ENCODE data around the gene CNTNAP5.

The CNTNAP5 gene

GRCh38 chr2:124814968-124815745, 790.1 kb downstream of the CNTNAP5 start:
- no peak for TF ChIP-seq Cebpa-rat (IDR thresholded peaks at IDR 0.05)
- H3K4me1 ChIP-seq: no peaks in the 10 kb centered on the region
- no peak overlapping the region for H3K4me2 ChIP-seq
- H3K36me3 ChIP-seq: no peaks in the 10 kb centered on the region
- H3K9me3 ChIP-seq (replicated peaks in 1 of 11): 0 out of 22 replicates have a peak, but pooled peaks cover 0 to 7% (median 0%) of the 10 kb centered on the region in 11 experiments
- no peak overlapping the region for H3K9ac ChIP-seq
- no peaks in the 10 kb centered on the region for H3K27me3 ChIP-seq
- H3K4me3 ChIP-seq: no peak overlapping the region
- no peaks in the 10 kb centered on the region for H4K20me1 ChIP-seq
- H3K27ac ChIP-seq: no peak overlapping the region

DNA sequence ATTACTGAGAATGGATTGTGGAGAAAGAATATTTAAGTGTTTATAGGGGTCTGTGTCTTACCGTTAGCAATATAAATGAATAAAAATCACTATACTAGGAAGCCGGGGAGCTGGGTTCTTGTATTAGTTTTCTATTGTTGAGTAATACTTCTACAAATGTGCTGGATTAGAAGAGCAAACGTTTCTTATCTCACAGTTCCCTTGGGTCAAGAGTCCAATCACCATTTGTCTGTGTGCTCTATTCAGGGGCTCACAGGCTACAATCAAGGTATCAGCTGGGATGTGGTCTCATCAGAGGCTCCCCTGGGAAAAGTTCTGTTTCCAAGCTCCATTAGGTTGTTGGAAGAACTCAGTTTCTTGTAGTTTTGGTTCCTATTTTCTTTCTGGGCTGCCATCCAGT, 790.9 kb downstream of the CNTNAP5 start:
- Histone ChIP-seq H3K4me3 (no peak overlapping the region), H4K20me1 (no peaks in the 10 kb centered on the region), H3K4me1 (no peaks in the 10 kb centered on the region), H3K27me3 (no peaks in the 10 kb centered on the region), H3K9me3 (replicated peaks in 1 of 11) (0 out of 22 replicates have a peak, but pooled peaks cover 0 to 7% (median 0%) of the 10 kb centered on the region in 11 experiments), H3K9ac (no peak overlapping the region), H3K36me3 (no peaks in the 10 kb centered on the region), H3K4me2 (no peak overlapping the region), H3K27ac (no peak overlapping the region)
- TF ChIP-seq Cebpa-rat (IDR thresholded peaks at IDR 0.05): no peak

- H3K9ac ChIP-seq: no peak overlapping the region
- no peak overlapping the region for H3K4me2 ChIP-seq
- H3K27me3 ChIP-seq: no peaks in the 10 kb centered on the region
- no peaks in the 10 kb centered on the region for H3K9me3 ChIP-seq (replicated peaks in 1 of 11)
- no peak overlapping the region for H3K27ac ChIP-seq
- TF ChIP-seq Cebpa-rat (IDR thresholded peaks at IDR 0.05): no peak
- H4K20me1 ChIP-seq: no peaks in the 10 kb centered on the region
- no peaks in the 10 kb centered on the region for H3K4me1 ChIP-seq
- H3K4me3 ChIP-seq: no peak overlapping the region
- no peaks in the 10 kb centered on the region for H3K36me3 ChIP-seq
Measured at GRCh38 chr2:124822516-124822915, 797.4 kb downstream of the CNTNAP5 start.

DNA sequence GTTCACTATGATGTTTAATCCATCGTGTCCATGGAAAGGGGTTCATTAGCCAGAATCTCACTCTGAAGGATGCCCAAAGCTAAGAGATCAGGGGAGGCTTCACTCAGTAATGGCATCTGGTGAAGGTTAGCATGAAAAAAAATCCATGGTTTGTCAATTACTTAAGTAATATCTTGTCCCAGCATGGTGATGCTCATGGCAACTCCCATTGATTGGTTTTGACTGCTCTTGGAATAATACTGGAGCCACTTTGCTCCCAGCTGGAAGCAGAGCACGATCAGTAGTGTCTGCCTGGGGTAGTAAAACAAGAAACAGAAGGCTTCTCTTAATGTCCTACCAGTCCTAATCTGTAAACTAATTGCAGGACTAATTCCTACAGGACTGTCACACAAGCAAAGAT, 799.4 kb downstream of the CNTNAP5 start:
- Histone ChIP-seq H3K4me1 (no peaks in the 10 kb centered on the region), H3K36me3 (no peaks in the 10 kb centered on the region), H3K4me3 (no peak overlapping the region), H3K9ac (no peak overlapping the region), H4K20me1 (no peaks in the 10 kb centered on the region), H3K4me2 (no peak overlapping the region), H3K27ac (no peak overlapping the region), H3K9me3 (replicated peaks in 1 of 11) (peaks cover 0 to 5% (median 0%) of the 10 kb centered on the region in 11 experiments; a peak in 1 of 22 replicates), H3K27me3 (no peaks in the 10 kb centered on the region)
- TF ChIP-seq Cebpa-rat (IDR thresholded peaks at IDR 0.05): no peak

GRCh38 chr2:124832521-124832920, 807.4 kb downstream of the CNTNAP5 start:
- Histone ChIP-seq H3K36me3 (no peaks in the 10 kb centered on the region), H3K27ac (no peak overlapping the region), H3K9ac (no peak overlapping the region), H3K27me3 (no peaks in the 10 kb centered on the region), H4K20me1 (no peaks in the 10 kb centered on the region), H3K4me1 (peaks cover 5 to 11% (median 9%) of the 10 kb centered on the region in 10 experiments), H3K4me2 (no peak overlapping the region), H3K4me3 (no peak overlapping the region), H3K9me3 (replicated peaks in 1 of 11) (peaks cover 0 to 16% (median 10%) of the 10 kb centered on the region in 11 experiments; a peak in 15 of 22 replicates)
- TF ChIP-seq Cebpa-rat (IDR thresholded peaks at IDR 0.05): no peak

- Histone ChIP-seq H4K20me1 (no peaks in the 10 kb centered on the region), H3K4me1 (peaks cover 15 to 29% (median 24%) of the 10 kb centered on the region in 10 experiments), H3K4me2 (no peak overlapping the region), H3K36me3 (no peaks in the 10 kb centered on the region), H3K4me3 (no peak overlapping the region), H3K27ac (no peak overlapping the region), H3K9me3 (replicated peaks in 1 of 11) (peaks cover 0 to 12% (median 10%) of the 10 kb centered on the region in 11 experiments; a peak in 14 of 22 replicates), H3K9ac (no peak overlapping the region), H3K27me3 (no peaks in the 10 kb centered on the region)
- no peak for TF ChIP-seq Cebpa-rat (IDR thresholded peaks at IDR 0.05)
Measured at GRCh38 chr2:124834331-124834730, 809.2 kb downstream of the CNTNAP5 start.

GRCh38 chr2:124835331-124835730, 810.2 kb downstream of the CNTNAP5 start:
- H3K4me2 ChIP-seq: no peak overlapping the region
- H3K9me3 ChIP-seq (replicated peaks in 1 of 11): peaks cover 0 to 10% (median 9%) of the 10 kb centered on the region in 11 experiments; a peak in 14 of 22 replicates
- H3K27me3 ChIP-seq: no peaks in the 10 kb centered on the region
- H4K20me1 ChIP-seq: no peaks in the 10 kb centered on the region
- no peak overlapping the region for H3K9ac ChIP-seq
- no peak overlapping the region for H3K27ac ChIP-seq
- peaks cover 15 to 30% (median 25%) of the 10 kb centered on the region in 10 experiments for H3K4me1 ChIP-seq
- no peak for TF ChIP-seq Cebpa-rat (IDR thresholded peaks at IDR 0.05)
- H3K4me3 ChIP-seq: no peak overlapping the region
- H3K36me3 ChIP-seq: no peaks in the 10 kb centered on the region

GRCh38 chr2:124836416-124836815, 811.3 kb downstream of the CNTNAP5 start:
- no peaks in the 10 kb centered on the region; a peak in 1 of 22 replicates for H3K9me3 ChIP-seq (replicated peaks in 1 of 11)

GRCh38 chr2:124837496-124837895, 812.4 kb downstream of the CNTNAP5 start:
- Histone ChIP-seq H3K4me2 (peak overlapping the region; percentile 40 to 77 (median 63); a peak in 21 of 22 replicates), H3K9ac (no peak overlapping the region), H4K20me1 (no peaks in the 10 kb centered on the region), H3K27me3 (no peaks in the 10 kb centered on the region), H3K36me3 (no peaks in the 10 kb centered on the region), H3K4me3 (no peak overlapping the region; a peak in 1 of 20 replicates), H3K4me1 (peaks cover 15 to 30% (median 25%) of the 10 kb centered on the region in 10 experiments), H3K27ac (peak overlapping the region in 7 of 11 experiments; percentile 4 to 59 (median 26); a peak in 7 of 22 replicates), H3K9me3 (replicated peaks in 1 of 11) (no peaks in the 10 kb centered on the region)
- no peak for TF ChIP-seq Cebpa-rat (IDR thresholded peaks at IDR 0.05)

More at GRCh38 chr2:124836416-124836815, 811.3 kb downstream of the CNTNAP5 start:
- Histone ChIP-seq H3K9ac (no peak overlapping the region), H3K27ac (no peak overlapping the region), H3K4me1 (peaks cover 15 to 30% (median 25%) of the 10 kb centered on the region in 10 experiments), H3K4me3 (no peak overlapping the region), H4K20me1 (no peaks in the 10 kb centered on the region), H3K36me3 (no peaks in the 10 kb centered on the region), H3K27me3 (no peaks in the 10 kb centered on the region), H3K4me2 (peak overlapping the region in 4 of 11 experiments; percentile 40 to 67 (median 60); a peak in 3 of 22 replicates)
- TF ChIP-seq Cebpa-rat (IDR thresholded peaks at IDR 0.05): no peak
